ENCODE results near the gene PDGFA. TPM values are rescaled to one million over a fixed set of nuclear protein-coding genes. Genes with fewer than 3 reads are reported as not detected.

PDGFA gene
- total and polyA plus RNA-seq, 7 donors, result 9.1 to 30.4 (median 15.9) TPM

GRCh38 chr7:506921-507622, 12.6 kb downstream of the PDGFA start:
- Histone ChIP-seq H3K4me1 (peaks cover 14% of the 10 kb centered on the region), H3K4me3 (no peak overlapping the region), H3K36me3 (ENCODE audit: insufficient read depth in 1 of 2, low read depth in 1 of 2) (peaks cover 0 to 63% of the 10 kb centered on the region in 2 donors), H3K27me3 (ENCODE audit: insufficient read depth in 3 of 3, low read length in 2 of 3) (no peaks in the 10 kb centered on the region), H3K27ac (no peak overlapping the region), H3K9me3 (no peaks in the 10 kb centered on the region)
- WGBS, 3 donors, result 84 to 90% (median 90%) methylated on average over 14 to 15 of the region's 15 CpGs
- peak; percentile 3 to 27 for DNase-seq
- intact Hi-C loops (cut with DNase I), result no loop called here
- TF ChIP-seq CTCF (IDR thresholded peaks at IDR 0.05), result no peak
- no peak for ATAC-seq

DNA sequence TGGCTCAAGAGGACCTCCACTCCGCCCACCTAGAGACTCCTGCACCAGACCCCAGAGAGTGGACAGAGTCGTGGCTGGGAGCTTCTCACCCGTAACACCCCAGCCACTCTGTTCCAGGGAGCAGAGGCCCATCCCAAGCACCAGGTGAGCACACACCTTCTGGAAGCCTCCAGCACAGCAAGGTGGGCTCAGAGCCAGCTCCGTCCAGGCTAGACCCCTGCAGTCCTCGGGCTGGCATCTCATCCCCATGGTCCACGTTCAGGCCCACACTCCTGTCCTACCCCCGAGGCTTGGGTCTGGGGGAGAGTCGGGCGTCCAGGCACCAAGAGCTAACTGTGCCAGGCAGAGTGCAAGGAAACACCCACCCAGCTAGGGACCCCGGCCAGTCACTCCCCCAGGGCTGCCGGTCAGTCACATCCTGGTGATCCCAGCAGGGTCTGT, 13.2 kb downstream of the PDGFA start:
- no peaks in the 10 kb centered on the region for H3K9me3 ChIP-seq
- ATAC-seq (no peak), DNase-seq (peak; percentile 10 to 40)
- peaks cover 0 to 63% of the 10 kb centered on the region in 2 donors for H3K36me3 ChIP-seq (ENCODE audit: insufficient read depth in 1 of 2, low read depth in 1 of 2)
- H3K4me1 ChIP-seq, result peaks cover 14% of the 10 kb centered on the region
- H3K27me3 ChIP-seq (ENCODE audit: insufficient read depth in 3 of 3, low read length in 2 of 3), result no peaks in the 10 kb centered on the region
- TF ChIP-seq CTCF (IDR thresholded peaks at IDR 0.05), result no peak
- no peak overlapping the region for H3K27ac ChIP-seq
- intact Hi-C loops (cut with DNase I), result no loop called here
- 86 to 93% (median 88%) methylated on average over 11 of the region's 11 CpGs for WGBS, 3 donors
- H3K4me3 ChIP-seq, result no peak overlapping the region

- Histone ChIP-seq H3K36me3 (ENCODE audit: insufficient read depth in 1 of 2, low read depth in 1 of 2) (peaks cover 4 to 69% of the 10 kb centered on the region in 2 donors), H3K4me1 (peaks cover 14% of the 10 kb centered on the region), H3K4me3 (no peak overlapping the region), H3K27ac (peak overlapping the region; percentile 16), H3K27me3 (ENCODE audit: insufficient read depth in 3 of 3, low read length in 2 of 3) (no peaks in the 10 kb centered on the region), H3K9me3 (no peaks in the 10 kb centered on the region)
- WGBS, 3 donors, result 86 to 92% (median 86%) methylated on average over 16 of the region's 16 CpGs
- intact Hi-C loops (cut with DNase I), result no loop called here
- ATAC-seq (no peak), DNase-seq (peak; percentile 11 to 13)
- no peak for TF ChIP-seq CTCF (IDR thresholded peaks at IDR 0.05)
Measured at GRCh38 chr7:505171-505570, 14.5 kb downstream of the PDGFA start.

DNA sequence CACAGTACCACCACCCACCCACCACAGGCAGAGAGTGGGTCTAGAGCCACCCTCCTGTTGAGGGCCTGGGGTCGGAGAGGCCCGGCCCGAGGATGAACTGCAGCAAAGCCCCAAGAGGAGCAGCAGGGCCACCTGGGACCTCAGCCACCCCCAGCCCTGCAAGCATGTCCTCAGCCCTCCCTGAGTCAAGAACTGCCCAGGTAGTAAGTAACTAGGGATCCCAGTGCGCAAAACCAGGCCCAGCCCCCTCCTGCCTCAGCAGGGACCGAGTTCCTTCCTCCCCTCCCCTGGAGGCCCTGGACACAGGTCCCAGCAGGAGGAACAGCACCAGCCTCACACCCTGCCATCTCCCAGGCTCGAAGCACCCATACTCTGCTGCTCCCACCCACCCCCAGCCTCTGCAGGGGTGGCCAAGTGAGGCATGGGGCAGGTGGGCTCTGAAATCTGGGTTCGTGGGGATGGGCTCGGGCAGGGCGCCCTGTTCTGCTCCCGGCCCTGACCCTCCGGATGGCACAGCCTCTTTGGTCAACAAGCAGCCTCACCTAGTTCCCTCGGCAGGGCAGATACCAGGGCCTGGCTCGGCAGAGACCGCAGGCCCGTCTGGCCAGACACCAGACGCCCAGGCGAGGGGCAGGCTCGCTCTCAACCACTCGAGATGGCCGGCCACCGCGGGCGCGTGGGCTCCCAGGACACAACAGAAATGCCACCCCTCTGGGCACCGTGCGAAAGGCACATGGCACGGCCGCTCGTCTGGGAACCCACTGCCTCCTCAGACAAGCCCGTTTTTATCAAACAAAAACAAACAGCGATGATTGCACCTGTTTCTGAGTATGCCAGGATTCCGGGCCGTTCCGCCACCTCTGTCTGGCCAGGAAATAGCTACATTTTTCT, 15.2 kb downstream of the PDGFA start:
- ATAC-seq, result peak in 3 of 4 donors; percentile 8 to 26 (median 13)
- TF ChIP-seq CTCF (IDR thresholded peaks at IDR 0.05), result no peak
- peak; percentile 11 to 40 for DNase-seq

More for the DNA sequence above, 15.2 kb downstream of the PDGFA start:
- peaks cover 14% of the 10 kb centered on the region for H3K4me1 ChIP-seq
- H3K4me3 ChIP-seq, result no peak overlapping the region
- H3K27me3 ChIP-seq (ENCODE audit: insufficient read depth in 3 of 3, low read length in 2 of 3), result no peaks in the 10 kb centered on the region
- intact Hi-C loops (cut with DNase I), result no loop called here
- WGBS, 3 donors, result 76 to 89% (median 79%) methylated on average over 32 to 34 of the region's 34 CpGs
- H3K27ac ChIP-seq, result peak overlapping the region; percentile 16
- peaks cover 4 to 69% of the 10 kb centered on the region in 2 donors for H3K36me3 ChIP-seq (ENCODE audit: insufficient read depth in 1 of 2, low read depth in 1 of 2)
- H3K9me3 ChIP-seq, result no peaks in the 10 kb centered on the region
